ENCODE data around the gene SHKBP1.
A peak's percentile ranks its signal among the peaks of the same experiment; 100 is the strongest.

Gene SHKBP1

DNA sequence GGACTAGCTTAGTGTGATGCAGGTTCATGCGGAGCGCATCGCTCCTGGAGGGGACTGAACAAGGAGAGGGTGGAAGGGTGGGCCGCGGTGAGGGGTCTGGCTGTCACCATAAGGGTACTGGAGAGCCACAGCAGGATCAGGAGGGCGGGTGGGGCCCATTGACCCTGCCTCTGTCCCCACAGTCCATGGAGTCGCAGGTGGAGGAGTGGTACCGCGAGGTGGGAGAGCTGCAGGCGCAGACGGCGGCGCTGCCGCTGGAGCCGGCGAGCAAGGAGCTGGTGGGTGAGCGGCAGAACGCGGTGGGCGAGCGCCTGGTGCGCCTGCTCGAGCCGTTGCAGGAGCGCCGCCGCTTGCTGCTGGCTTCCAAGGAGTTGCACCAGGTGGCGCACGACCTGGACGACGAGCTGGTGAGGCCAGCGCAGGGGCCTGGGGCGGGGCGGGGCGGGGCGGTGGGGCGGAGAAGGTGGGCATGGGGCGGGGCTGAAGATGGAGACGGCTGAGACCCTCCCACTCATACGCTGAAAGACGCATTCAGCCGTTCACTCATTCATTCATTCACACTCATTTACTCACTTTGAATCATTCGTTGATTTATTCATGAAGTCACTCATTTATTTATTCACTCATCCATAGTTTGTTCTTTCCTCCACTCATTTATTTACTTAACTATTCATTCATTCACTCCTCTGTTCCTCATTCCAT, 27.5 kb upstream of the SHKBP1 start (continued):
- TF ChIP-seq BCL11A (tag by site-specific recombination; IDR thresholded peaks at IDR 0.05; ENCODE audit: low read depth) (no peak), ZFP3 (tag by site-specific recombination; IDR thresholded peaks at IDR 0.05; ENCODE audit: low read depth) (no peak), ZNF776 (tag by site-specific recombination; IDR thresholded peaks at IDR 0.05; ENCODE audit: borderline replicate concordance) (no peak), ZNF184 (tag by site-specific recombination; IDR thresholded peaks at IDR 0.05) (no peak), ZNF600 (tag by site-specific recombination; IDR thresholded peaks at IDR 0.05) (peak; percentile 97), ZNF157 (tag by site-specific recombination; IDR thresholded peaks at IDR 0.05) (0 out of 2 replicates have a peak, but pooled peaks have one; percentile 35), ZNF843 (tag by site-specific recombination; IDR thresholded peaks at IDR 0.05) (no peak), ZNF610 (tag by site-specific recombination; IDR thresholded peaks at IDR 0.05; ENCODE audit: borderline replicate concordance) (peak; percentile 97), KLF8 (tag by site-specific recombination; IDR thresholded peaks at IDR 0.05) (peak; percentile 79), ZNF211 (tag by site-specific recombination; IDR thresholded peaks at IDR 0.05; ENCODE audit: low read depth) (no peak), ZNF335 (tag by site-specific recombination; conservative IDR thresholded peaks at IDR 0.05) (peak; percentile 46), ZNF10 (tag by site-specific recombination; IDR thresholded peaks at IDR 0.05) (peak; percentile 83; the same call in 1 of the 2 replicates), ZNF354C (tag by site-specific recombination; IDR thresholded peaks at IDR 0.05; ENCODE audit: borderline replicate concordance, low read depth) (no peak), ZNF629 (tag by site-specific recombination; IDR thresholded peaks at IDR 0.05) (0 out of 2 replicates have a peak, but pooled peaks have one; percentile 23), ZNF670 (tag by site-specific recombination; IDR thresholded peaks at IDR 0.05; ENCODE audit: low read depth) (no peak), ZNF585B (tag by site-specific recombination; IDR thresholded peaks at IDR 0.05) (no peak), ZNF621 (tag by site-specific recombination; IDR thresholded peaks at IDR 0.05) (no peak), ZNF777 (tag by site-specific recombination; IDR thresholded peaks at IDR 0.05; ENCODE audit: borderline replicate concordance) (no peak; the same call in 1 of the 2 replicates), ZBTB48 (tag by site-specific recombination; IDR thresholded peaks at IDR 0.05) (peak; percentile 16; the same call in 1 of the 2 replicates), ZNF658 (tag by site-specific recombination; IDR thresholded peaks at IDR 0.05) (no peak), ZNF544 (tag by site-specific recombination; IDR thresholded peaks at IDR 0.05) (no peak)
- TF ChIP-seq, protein P1, sequence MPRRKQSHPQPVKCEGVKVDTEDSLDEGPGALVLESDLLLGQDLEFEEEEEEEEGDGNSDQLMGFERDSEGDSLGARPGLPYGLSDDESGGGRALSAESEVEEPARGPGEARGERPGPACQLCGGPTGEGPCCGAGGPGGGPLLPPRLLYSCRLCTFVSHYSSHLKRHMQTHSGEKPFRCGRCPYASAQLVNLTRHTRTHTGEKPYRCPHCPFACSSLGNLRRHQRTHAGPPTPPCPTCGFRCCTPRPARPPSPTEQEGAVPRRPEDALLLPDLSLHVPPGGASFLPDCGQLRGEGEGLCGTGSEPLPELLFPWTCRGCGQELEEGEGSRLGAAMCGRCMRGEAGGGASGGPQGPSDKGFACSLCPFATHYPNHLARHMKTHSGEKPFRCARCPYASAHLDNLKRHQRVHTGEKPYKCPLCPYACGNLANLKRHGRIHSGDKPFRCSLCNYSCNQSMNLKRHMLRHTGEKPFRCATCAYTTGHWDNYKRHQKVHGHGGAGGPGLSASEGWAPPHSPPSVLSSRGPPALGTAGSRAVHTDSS (tag by site-specific recombination; IDR thresholded peaks at IDR 0.05) = no peak
- TF ChIP-seq, protein P2, sequence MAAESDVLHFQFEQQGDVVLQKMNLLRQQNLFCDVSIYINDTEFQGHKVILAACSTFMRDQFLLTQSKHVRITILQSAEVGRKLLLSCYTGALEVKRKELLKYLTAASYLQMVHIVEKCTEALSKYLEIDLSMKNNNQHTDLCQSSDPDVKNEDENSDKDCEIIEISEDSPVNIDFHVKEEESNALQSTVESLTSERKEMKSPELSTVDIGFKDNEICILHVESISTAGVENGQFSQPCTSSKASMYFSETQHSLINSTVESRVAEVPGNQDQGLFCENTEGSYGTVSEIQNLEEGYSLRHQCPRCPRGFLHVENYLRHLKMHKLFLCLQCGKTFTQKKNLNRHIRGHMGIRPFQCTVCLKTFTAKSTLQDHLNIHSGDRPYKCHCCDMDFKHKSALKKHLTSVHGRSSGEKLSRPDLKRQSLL (tag by site-specific recombination; IDR thresholded peaks at IDR 0.05) = peak; percentile 78; the same call in 1 of the 2 replicates
- TF ChIP-seq, protein P3, sequence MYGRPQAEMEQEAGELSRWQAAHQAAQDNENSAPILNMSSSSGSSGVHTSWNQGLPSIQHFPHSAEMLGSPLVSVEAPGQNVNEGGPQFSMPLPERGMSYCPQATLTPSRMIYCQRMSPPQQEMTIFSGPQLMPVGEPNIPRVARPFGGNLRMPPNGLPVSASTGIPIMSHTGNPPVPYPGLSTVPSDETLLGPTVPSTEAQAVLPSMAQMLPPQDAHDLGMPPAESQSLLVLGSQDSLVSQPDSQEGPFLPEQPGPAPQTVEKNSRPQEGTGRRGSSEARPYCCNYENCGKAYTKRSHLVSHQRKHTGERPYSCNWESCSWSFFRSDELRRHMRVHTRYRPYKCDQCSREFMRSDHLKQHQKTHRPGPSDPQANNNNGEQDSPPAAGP (tag by site-specific recombination; IDR thresholded peaks at IDR 0.05) = peak; percentile 53; the same call in 1 of the 2 replicates
- TF ChIP-seq, protein P4, sequence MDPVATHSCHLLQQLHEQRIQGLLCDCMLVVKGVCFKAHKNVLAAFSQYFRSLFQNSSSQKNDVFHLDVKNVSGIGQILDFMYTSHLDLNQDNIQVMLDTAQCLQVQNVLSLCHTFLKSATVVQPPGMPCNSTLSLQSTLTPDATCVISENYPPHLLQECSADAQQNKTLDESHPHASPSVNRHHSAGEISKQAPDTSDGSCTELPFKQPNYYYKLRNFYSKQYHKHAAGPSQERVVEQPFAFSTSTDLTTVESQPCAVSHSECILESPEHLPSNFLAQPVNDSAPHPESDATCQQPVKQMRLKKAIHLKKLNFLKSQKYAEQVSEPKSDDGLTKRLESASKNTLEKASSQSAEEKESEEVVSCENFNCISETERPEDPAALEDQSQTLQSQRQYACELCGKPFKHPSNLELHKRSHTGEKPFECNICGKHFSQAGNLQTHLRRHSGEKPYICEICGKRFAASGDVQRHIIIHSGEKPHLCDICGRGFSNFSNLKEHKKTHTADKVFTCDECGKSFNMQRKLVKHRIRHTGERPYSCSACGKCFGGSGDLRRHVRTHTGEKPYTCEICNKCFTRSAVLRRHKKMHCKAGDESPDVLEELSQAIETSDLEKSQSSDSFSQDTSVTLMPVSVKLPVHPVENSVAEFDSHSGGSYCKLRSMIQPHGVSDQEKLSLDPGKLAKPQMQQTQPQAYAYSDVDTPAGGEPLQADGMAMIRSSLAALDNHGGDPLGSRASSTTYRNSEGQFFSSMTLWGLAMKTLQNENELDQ (tag by site-specific recombination; IDR thresholded peaks at IDR 0.05; ENCODE audit: low read depth) = no peak
- TF ChIP-seq, protein P5, sequence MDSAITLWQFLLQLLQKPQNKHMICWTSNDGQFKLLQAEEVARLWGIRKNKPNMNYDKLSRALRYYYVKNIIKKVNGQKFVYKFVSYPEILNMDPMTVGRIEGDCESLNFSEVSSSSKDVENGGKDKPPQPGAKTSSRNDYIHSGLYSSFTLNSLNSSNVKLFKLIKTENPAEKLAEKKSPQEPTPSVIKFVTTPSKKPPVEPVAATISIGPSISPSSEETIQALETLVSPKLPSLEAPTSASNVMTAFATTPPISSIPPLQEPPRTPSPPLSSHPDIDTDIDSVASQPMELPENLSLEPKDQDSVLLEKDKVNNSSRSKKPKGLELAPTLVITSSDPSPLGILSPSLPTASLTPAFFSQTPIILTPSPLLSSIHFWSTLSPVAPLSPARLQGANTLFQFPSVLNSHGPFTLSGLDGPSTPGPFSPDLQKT (IDR thresholded peaks at IDR 0.05; ENCODE audit: borderline replicate concordance, low read depth, low read length) = no peak
